HepG2 (cell line): ENCODE data around the gene HOTAIR. TPM values are rescaled to one million over a fixed set of nuclear protein-coding genes. Genes with fewer than 3 reads are reported as not detected.

ENCODE experiments used
- ATAC-seq: fragments of 200-7000 bp; cut with Tn5 transposase; 3 replicates; pipeline ENCODE4 v1.9.1; 2020; ENCODE audit warnings: mild to moderate bottlenecking, moderate library complexity
- BruUV-seq: library from RNA; stranded (reverse); fragments of 400-500 nt; replicated peaks from 2 replicates; lab custom pipeline; 2021; lab: Mats Ljungman, UMichigan
- CTCF ChIA-PET: fragments of 300-600 bp; formaldehyde crosslinking; extraction: SDS; loops from one replicate; lab custom pipeline; 2021; ENCODE audit warnings: low total read pairs, inconsistent platforms, low intra/inter-chr PET ratio; lab: Yijun Ruan, JAX
- POLR2A ChIA-PET: fragments of 350-600 bp; sonication (Branson Sonifier 250); formaldehyde crosslinking; loops from one replicate; lab custom pipeline; 2020; ENCODE audit warnings: antibody characterized with exemption, inconsistent platforms; lab: Yijun Ruan, JAX
- DNase-seq: peaks from one replicate; pipeline ENCODE4 v3.0.0-alpha.2; 2015; ENCODE audit warnings: low spot score
- FAIRE-seq: peaks from 3 replicates; lab custom pipeline; 2011; peaks lifted over from hg19 to GRCh38; lab: Jason Lieb, UNC
- H2AFZ ChIP-seq: one replicate; pipeline ENCODE4 v1.6.1; 2011; ENCODE audit warnings: low read length, inconsistent platforms
- H3K27ac ChIP-seq: fragments of 300-600 bp; 3 replicates; pipeline ENCODE4 v1.8.0; 2011; ENCODE audit warnings: mixed run types, mild to moderate bottlenecking, mixed read lengths, low read length, inconsistent platforms; ENCODE audit not compliant: insufficient read depth; ENCODE audit errors: extremely low read length
- H3K27me3 ChIP-seq, 2 experiments: fragments of 200-600 bp in 1 of 2; 2 replicates in 1 of 2; 3 replicates in 1 of 2; pipeline versions ENCODE4 v1.6.0 to v1.8.0; 2011; ENCODE audit warnings: low read length in 2 of 2, mild to moderate bottlenecking in 2 of 2, moderate library complexity in 2 of 2, inconsistent platforms in 1 of 2; ENCODE audit not compliant: insufficient read depth in 2 of 2, control insufficient read depth in 1 of 2
- H3K36me3 ChIP-seq, 2 experiments: fragments of 200-600 bp in 1 of 2; replicated peaks in 1 of 2; 2 replicates in 1 of 2; 3 replicates in 1 of 2; pipeline versions ENCODE4 v1.5.1 to v1.8.0; 2011; ENCODE audit warnings: low read length in 2 of 2, inconsistent platforms in 1 of 2; ENCODE audit not compliant: insufficient read depth in 2 of 2, control insufficient read depth in 1 of 2
- H3K4me1 ChIP-seq: 2 replicates; pipeline ENCODE4 v1.5.1; 2012; ENCODE audit warnings: low read length, inconsistent platforms; ENCODE audit not compliant: insufficient read depth
- H3K4me2 ChIP-seq: 2 replicates; pipeline ENCODE4 v1.6.0; 2011; ENCODE audit warnings: low read depth, low read length, inconsistent platforms
- H3K4me3 ChIP-seq, 3 experiments: fragments of 200-600 bp in 1 of 3; sonication (generic), shearing (Covaris generic) in 1 of 3; replicated peaks in 1 of 3; 2 replicates each; pipeline ENCODE4 v1.5.1; 2011 to 2016; ENCODE audit warnings: low read length in 3 of 3, inconsistent platforms in 2 of 3, low read depth in 2 of 3, mild to moderate bottlenecking in 2 of 3, control low read depth in 1 of 3, mixed read lengths in 1 of 3; ENCODE audit not compliant: insufficient read depth in 1 of 3
- H3K79me2 ChIP-seq: one replicate; pipeline ENCODE4 v1.6.1; 2011; ENCODE audit warnings: low read length, inconsistent platforms; ENCODE audit not compliant: insufficient read depth
- H3K9ac ChIP-seq: 2 replicates; pipeline ENCODE4 v1.6.0; 2011; ENCODE audit warnings: mild to moderate bottlenecking, low read depth, low read length, inconsistent platforms; ENCODE audit not compliant: insufficient read depth
- H3K9me3 ChIP-seq: 2 replicates; pipeline ENCODE4 v1.5.1; 2012; ENCODE audit warnings: mild to moderate bottlenecking, low read length
- H4K20me1 ChIP-seq: 2 replicates; pipeline ENCODE4 v1.6.0; 2011; ENCODE audit warnings: inconsistent platforms, mild to moderate bottlenecking, low read length, moderate library complexity; ENCODE audit not compliant: insufficient read depth
- AGO2 ChIP-seq: fragments of 200-400 bp; formaldehyde crosslinking; optimal IDR thresholded peaks from 2 replicates; pipeline ENCODE3; 2017; ENCODE audit warnings: mild to moderate bottlenecking, low read depth, low read length, moderate library complexity
- ATF7-NPFF ChIP-seq: sonication (generic); formaldehyde crosslinking; IDR thresholded peaks from 2 replicates; pipeline ENCODE4 v1.8.1; 2023; ENCODE audit warnings: mild to moderate bottlenecking, low read depth, missing genetic modification reagents, moderate library complexity
- GPBP1L1 ChIP-seq: sonication (generic); formaldehyde crosslinking; IDR thresholded peaks from 2 replicates; pipeline ENCODE4 v1.5.0; 2020; ENCODE audit warnings: mild to moderate bottlenecking, missing genetic modification reagents
- GRHL1 ChIP-seq: sonication (generic); formaldehyde crosslinking; conservative IDR thresholded peaks from 2 replicates; pipeline ENCODE4 v1.8.0; 2022; ENCODE audit warnings: missing genetic modification reagents
- HNF1B ChIP-seq: sonication (generic); formaldehyde crosslinking; IDR thresholded peaks from 2 replicates; pipeline ENCODE4 v1.5.1; 2020; ENCODE audit warnings: mild to moderate bottlenecking, moderate library complexity, missing genetic modification reagents
- HOXA3 ChIP-seq: sonication (generic); formaldehyde crosslinking; IDR thresholded peaks from 2 replicates; pipeline ENCODE4 v1.5.0; 2020; ENCODE audit warnings: missing genetic modification reagents
- NR1H2 ChIP-seq: sonication (generic); formaldehyde crosslinking; IDR thresholded peaks from 2 replicates; pipeline ENCODE4 v1.8.1; 2022; ENCODE audit warnings: low read depth, missing genetic modification reagents, borderline replicate concordance
- PBX2 ChIP-seq: IDR thresholded peaks from 2 replicates; pipeline ENCODE4 v1.6.1; 2016; ENCODE audit warnings: control low read depth
- RARA ChIP-seq: IDR thresholded peaks from 2 replicates; pipeline ENCODE4 v1.6.1; 2016; ENCODE audit warnings: missing genetic modification reagents, missing compliant biosample characterization
- SIX1 ChIP-seq: sonication (generic); formaldehyde crosslinking; IDR thresholded peaks from 2 replicates; pipeline ENCODE4 v1.4.0; 2020; ENCODE audit warnings: missing genetic modification reagents, borderline replicate concordance
- SNAI1 ChIP-seq: sonication (generic); formaldehyde crosslinking; IDR thresholded peaks from 2 replicates; pipeline ENCODE4 v1.5.0; 2020; ENCODE audit warnings: mild to moderate bottlenecking, missing genetic modification reagents, borderline replicate concordance
- ZBTB44 ChIP-seq: sonication (generic); formaldehyde crosslinking; IDR thresholded peaks from 2 replicates; pipeline ENCODE4 v1.4.0; 2020; ENCODE audit warnings: missing genetic modification reagents
- ZFAT ChIP-seq: sonication (generic); formaldehyde crosslinking; conservative IDR thresholded peaks from 2 replicates; pipeline ENCODE4 v1.8.1; 2023; ENCODE audit warnings: missing genetic modification reagents, inconsistent platforms
- ZFY ChIP-seq: sonication (generic); formaldehyde crosslinking; IDR thresholded peaks from 2 replicates; pipeline ENCODE4 v1.4.0; 2020; ENCODE audit warnings: missing genetic modification reagents
- ZNF274 ChIP-seq: sonication (generic); formaldehyde crosslinking; IDR thresholded peaks from 2 replicates; pipeline ENCODE4 v1.5.1; 2020; ENCODE audit warnings: mild to moderate bottlenecking, missing genetic modification reagents
- ZNF484 ChIP-seq: sonication (generic); formaldehyde crosslinking; IDR thresholded peaks from 2 replicates; pipeline ENCODE4 v1.5.1; 2020; ENCODE audit warnings: mild to moderate bottlenecking, low read depth, missing genetic modification reagents, borderline replicate concordance
- ZNF496 ChIP-seq: sonication (generic); formaldehyde crosslinking; IDR thresholded peaks from 2 replicates; pipeline ENCODE4 v1.8.1; 2023; ENCODE audit warnings: mild to moderate bottlenecking, moderate library complexity, missing genetic modification reagents; ENCODE audit not compliant: insufficient replicate concordance
- ZNF75D ChIP-seq: sonication (generic); formaldehyde crosslinking; IDR thresholded peaks from 2 replicates; pipeline ENCODE4 v1.8.1; 2023; ENCODE audit warnings: missing genetic modification reagents, mild to moderate bottlenecking, borderline replicate concordance
- WGBS: methylation state at CpG from one replicate; pipeline ENCODE4 v1.1.6; 2017; ENCODE audit warnings: low lambda C conversion rate; 5-methylcytosine and 5-hydroxymethylcytosine counted together
- in situ Hi-C: cut with HindIII; loops from 2 replicates; pipeline ENCODE4 v1.10.0; 2017; ENCODE audit warnings: low pct_unique_long_range_greater_than_20kb; ENCODE audit not compliant: extremely low pct_ligation_motif_present
- intact Hi-C: fragments of 100-400 bp; cut with micrococcal nuclease; formaldehyde crosslinking; loops from one replicate; pipeline ENCODE4 v1.10.0; 2022; ENCODE audit not compliant: unreplicated experiment
- polyA plus RNA-seq, 8 experiments: library from polyadenylated mRNA; depleted of rRNA in 3 of 8; stranded (reverse) in 7 of 8; unstranded in 1 of 8; fragments of >200 nt; fragmentation: Illumina TruSeq in 4 of 8; extraction: Trizol in 4 of 8; gene quantifications; 2 replicates each; pipeline versions ENCODE4 v1.2.1 to v1.2.3, GENCODE V29; 2011 to 2016; ENCODE audit warnings: low read depth in 4 of 8, missing spikeins in 1 of 8, mixed read lengths in 1 of 8; ENCODE audit not compliant: insufficient read depth in 1 of 8
- total RNA-seq, 5 experiments: library from RNA; depleted of rRNA; stranded (reverse); fragments of >200 nt; fragmentation: Illumina TruSeq; extraction: Trizol; gene quantifications; 2 replicates each; pipeline ENCODE4 v1.2.3, GENCODE V29; 2016; ENCODE audit warnings: low read depth in 1 of 5

Gene HOTAIR
- total and polyA plus RNA-seq, 2 of the 13 experiments (the other 11 are each of a cell fraction or from before 2014, with no cell fraction given) = not detected

- 0 out of 2 replicates have a peak, but pooled peaks cover 2% of the 10 kb centered on the region for H4K20me1 ChIP-seq
- H3K27me3 ChIP-seq = peaks cover 17 to 95% of the 10 kb centered on the region in 2 experiments
- no peak overlapping the region for H3K4me3 ChIP-seq
- no peaks in the 10 kb centered on the region for H3K36me3 ChIP-seq
- POLR2A ChIA-PET = no interaction called here
- 59% methylated on average over 3 of the region's 3 CpGs for WGBS
- CTCF ChIA-PET = no interaction called here
- no peak for FAIRE-seq
- no peak overlapping the region for H2AFZ ChIP-seq
- intact Hi-C loops (no loop called here), in situ Hi-C loops (no loop called here)
- no peaks in the 10 kb centered on the region for H3K79me2 ChIP-seq
- H3K4me2 ChIP-seq = no peak overlapping the region
- H3K27ac ChIP-seq = no peak overlapping the region
- H3K9ac ChIP-seq = no peak overlapping the region
- ATAC-seq = no peak
- DNase-seq = no peak
- peaks cover 12% of the 10 kb centered on the region; the same call in 1 of the 2 replicates for H3K4me1 ChIP-seq
- no TSS peak for BruUV-seq
- no peaks in the 10 kb centered on the region for H3K9me3 ChIP-seq
- TF ChIP-seq GRHL1 (CRISPR knock-in tag) (no peak), ZNF274 (CRISPR knock-in tag) (no peak), AGO2 (no peak), SIX1 (CRISPR knock-in tag) (no peak), GPBP1L1 (CRISPR knock-in tag) (no peak), PBX2 (no peak), ZNF75D (CRISPR knock-in tag) (no peak), ZFY (CRISPR knock-in tag) (no peak), NR1H2 (CRISPR knock-in tag) (no peak), ZBTB44 (CRISPR knock-in tag) (no peak), ZFAT (CRISPR knock-in tag) (no peak), ZNF496 (no peak), RARA (CRISPR knock-in tag) (no peak), ATF7-NPFF (CRISPR knock-in tag) (no peak), ZNF484 (no peak), HNF1B (no peak), HOXA3 (CRISPR knock-in tag) (no peak), SNAI1 (CRISPR knock-in tag) (no peak)
Measured at GRCh38 chr12:53971129-53971528, 3.6 kb downstream of the HOTAIR start.
